ENCODE measurements around the gene MPZL2. TPM values are rescaled to one million over a fixed set of nuclear protein-coding genes. Genes with fewer than 3 reads are reported as not detected.

The MPZL2 gene
- total RNA-seq, 4 donors from 2014 or later: 59.5 to 86.5 (median 75.0) TPM

GRCh38 chr11:118267486-118267885, 3.4 kb upstream of the MPZL2 start:
- TF ChIP-seq POLR2A (IDR thresholded peaks at IDR 0.05) (no peak), POLR2AphosphoS5 (IDR thresholded peaks at IDR 0.05) (no peak)
- Histone ChIP-seq H3K27ac (no peak overlapping the region), H3K4me1 (peaks cover 0 to 22% (median 11%) of the 10 kb centered on the region in 4 donors), H3K4me3 (no peak overlapping the region), H3K9me3 (no peaks in the 10 kb centered on the region), H3K36me3 (no peaks in the 10 kb centered on the region), H3K27me3 (peaks cover 11% of the 10 kb centered on the region)
- no peak for DNase-seq
- 89% methylated on average over 4 of the region's 4 CpGs; no CpG with 5 or more reads in 1 of the 2 donors for WGBS, 2 donors (ENCODE audit: low coverage in 1 of 2)
- intact Hi-C loops (cut with DNase I; ENCODE audit: low total_unique reads) (no loop called here), in situ Hi-C loops (cut with MboI; ENCODE audit: low pct_ligation_motif_present in 1 of 4, low pct_unique_long_range_greater_than_20kb in 1 of 4, low sequenced_read_pairs in 3 of 4) (no loop called here)

- WGBS, 2 donors (ENCODE audit: low coverage in 1 of 2): 32% methylated on average over 1 of the region's 1 CpG; no CpG with 5 or more reads in 1 of the 2 donors
- Histone ChIP-seq H3K4me3 (peak overlapping the region in 1 of 4 donors; percentile 52), H3K36me3 (no peaks in the 10 kb centered on the region), H3K4me1 (peaks cover 0 to 26% (median 17%) of the 10 kb centered on the region in 4 donors), H3K27ac (peak overlapping the region; percentile 78 to 87 (median 83)), H3K9me3 (no peaks in the 10 kb centered on the region), H3K27me3 (peaks cover 15% of the 10 kb centered on the region)
- intact Hi-C loops (cut with DNase I; ENCODE audit: low total_unique reads) (no loop called here), in situ Hi-C loops (cut with MboI; ENCODE audit: low pct_ligation_motif_present in 1 of 4, low pct_unique_long_range_greater_than_20kb in 1 of 4, low sequenced_read_pairs in 3 of 4) (no loop called here)
- no peak for TF ChIP-seq EP300 (IDR thresholded peaks at IDR 0.05; ENCODE audit: low read depth)
- no peak for TF ChIP-seq CTCF (IDR thresholded peaks at IDR 0.05)
- TF ChIP-seq POLR2A (IDR thresholded peaks at IDR 0.05): peak; percentile 45
- TF ChIP-seq POLR2AphosphoS5 (IDR thresholded peaks at IDR 0.05): peak in 1 of 3 donors; percentile 75
- peak; percentile 83 for DNase-seq
These were observed 1.9 kb upstream of the MPZL2 start for GRCh38 chr11:118265954-118266353.

- WGBS, 2 donors (ENCODE audit: low coverage in 1 of 2): 50 to 51% methylated on average over 10 to 13 of the region's 13 CpGs
- in situ Hi-C loops (cut with MboI; ENCODE audit: low pct_ligation_motif_present in 1 of 4, low pct_unique_long_range_greater_than_20kb in 1 of 4, low sequenced_read_pairs in 3 of 4) (no loop called here), intact Hi-C loops (cut with DNase I; ENCODE audit: low total_unique reads) (no loop called here)
- peak overlapping the region; percentile 78 to 87 (median 83) for H3K27ac ChIP-seq
- H3K4me1 ChIP-seq: peaks cover 0 to 26% (median 20%) of the 10 kb centered on the region in 4 donors
- DNase-seq: no peak
- peak in 2 of 3 donors; percentile 3 to 81 for TF ChIP-seq POLR2AphosphoS5 (IDR thresholded peaks at IDR 0.05)
- no peak for TF ChIP-seq CTCF (IDR thresholded peaks at IDR 0.05)
- peaks cover 18% of the 10 kb centered on the region for H3K27me3 ChIP-seq
- H3K36me3 ChIP-seq: no peaks in the 10 kb centered on the region
- peak overlapping the region in 3 of 4 donors; percentile 39 to 52 (median 43) for H3K4me3 ChIP-seq
- no peaks in the 10 kb centered on the region for H3K9me3 ChIP-seq
These were observed 720 bp upstream of the MPZL2 start for GRCh38 chr11:118264569-118265465.

GRCh38 chr11:118263112-118263511, 985 bp downstream of the MPZL2 start:
- intact Hi-C loops (cut with DNase I; ENCODE audit: low total_unique reads) (no loop called here), in situ Hi-C loops (cut with MboI; ENCODE audit: low pct_ligation_motif_present in 1 of 4, low pct_unique_long_range_greater_than_20kb in 1 of 4, low sequenced_read_pairs in 3 of 4) (no loop called here)
- Histone ChIP-seq H3K9me3 (no peaks in the 10 kb centered on the region), H3K27me3 (peaks cover 18% of the 10 kb centered on the region), H3K4me1 (peaks cover 0 to 26% (median 20%) of the 10 kb centered on the region in 4 donors), H3K4me3 (peak overlapping the region in 3 of 4 donors; percentile 39 to 52 (median 43)), H3K27ac (peak overlapping the region; percentile 78 to 87 (median 83)), H3K36me3 (peaks cover 0 to 8% (median 0%) of the 10 kb centered on the region in 4 donors)
- 21 to 35% methylated on average over 4 of the region's 4 CpGs for WGBS, 2 donors (ENCODE audit: low coverage in 1 of 2)
- TF ChIP-seq POLR2A (IDR thresholded peaks at IDR 0.05): no peak
- peak in 1 of 3 donors; percentile 34 for TF ChIP-seq POLR2AphosphoS5 (IDR thresholded peaks at IDR 0.05)
- TF ChIP-seq CTCF (IDR thresholded peaks at IDR 0.05): no peak
- TF ChIP-seq EP300 (IDR thresholded peaks at IDR 0.05; ENCODE audit: low read depth): no peak
- no peak for DNase-seq

Measured in transverse colon (tissue), 4 donors.